ENCODE measurements around the gene CEP164. TPM values are rescaled to one million over a fixed set of nuclear protein-coding genes. Genes with fewer than 3 reads are reported as not detected.
"Not testable (repeated sequence)": the region's sequence is repeated elsewhere in the genome, so short reads cannot be mapped to it uniquely, and the experiment has no call there.

The CEP164 gene
- total RNA-seq, 2 experiments from 2014 or later, result 33.0 to 36.7 TPM

GRCh38 chr11:117396970-117397369 lies 69.3 kb downstream of the CEP164 start:
- H3K27me3 Mint-ChIP-seq, result no peaks in the 10 kb centered on the region
- no peak for ATAC-seq (ENCODE audit: poor library complexity)
- Histone ChIP-seq H3K9me3 (ENCODE audit: control insufficient read depth in 1 of 2, insufficient read depth in 1 of 2, low read length in 2 of 2) (peaks cover 7 to 16% of the 10 kb centered on the region in 2 experiments), H3K27ac (ENCODE audit: low read depth in 1 of 2, low read length in 2 of 2) (no peak overlapping the region), H3K36me3 (ENCODE audit: insufficient read depth, low read length) (peaks cover 60% of the 10 kb centered on the region), H3K27me3 (ENCODE audit: control insufficient read depth in 1 of 2, insufficient read depth in 2 of 2, low read length in 2 of 2) (no peaks in the 10 kb centered on the region), H3K4me3 (ENCODE audit: low read length) (no peak overlapping the region), H3K4me1 (ENCODE audit: insufficient read depth, low read length) (no peaks in the 10 kb centered on the region)
- H3K36me3 Mint-ChIP-seq (ENCODE audit: low read depth), result peaks cover 100% of the 10 kb centered on the region
- H3K4me1 Mint-ChIP-seq (ENCODE audit: low read depth), result no peaks in the 10 kb centered on the region
- DNase-seq, result no peak
- H3K27ac Mint-ChIP-seq, result no peak overlapping the region
- CTCF ChIA-PET, result no interaction called here
- no peak overlapping the region for H3K4me3 Mint-ChIP-seq
- H3K9me3 Mint-ChIP-seq, result peaks cover 6% of the 10 kb centered on the region
- POLR2A ChIA-PET, result no interaction called here
- TF ChIP-seq CTCF (IDR thresholded peaks at IDR 0.05), result no peak
- intact Hi-C loops (cut with DNase I, micrococcal nuclease), result no loop called here

- intact Hi-C loops (cut with DNase I, micrococcal nuclease); H3K4me1 ChIP-seq (ENCODE audit: insufficient read depth, low read length); H3K27me3 ChIP-seq (ENCODE audit: control insufficient read depth in 1 of 2, insufficient read depth in 2 of 2, low read length in 2 of 2); H3K4me3 Mint-ChIP-seq; H3K4me3 ChIP-seq (ENCODE audit: low read length); DNase-seq; H3K4me1 Mint-ChIP-seq (ENCODE audit: low read depth); CTCF ChIA-PET; H3K9me3 Mint-ChIP-seq; POLR2A ChIA-PET; H3K27ac ChIP-seq (ENCODE audit: low read depth in 1 of 2, low read length in 2 of 2); H3K27me3 Mint-ChIP-seq; H3K27ac Mint-ChIP-seq; ATAC-seq (ENCODE audit: poor library complexity): not testable (repeated sequence)
- H3K36me3 ChIP-seq (ENCODE audit: insufficient read depth, low read length), result peaks cover 44% of the 10 kb centered on the region
- peaks cover 100% of the 10 kb centered on the region for H3K36me3 Mint-ChIP-seq (ENCODE audit: low read depth)
- peaks cover 7 to 16% of the 10 kb centered on the region in 2 experiments for H3K9me3 ChIP-seq (ENCODE audit: control insufficient read depth in 1 of 2, insufficient read depth in 1 of 2, low read length in 2 of 2)
These were observed 71.0 kb downstream of the CEP164 start for GRCh38 chr11:117398618-117399017.

- POLR2A ChIA-PET; H3K27ac ChIP-seq (ENCODE audit: low read depth in 1 of 2, low read length in 2 of 2); H3K4me1 Mint-ChIP-seq (ENCODE audit: low read depth); H3K27me3 Mint-ChIP-seq; H3K9me3 Mint-ChIP-seq; intact Hi-C loops (cut with DNase I, micrococcal nuclease); H3K4me3 ChIP-seq (ENCODE audit: low read length); H3K27ac Mint-ChIP-seq; H3K4me3 Mint-ChIP-seq; H3K4me1 ChIP-seq (ENCODE audit: insufficient read depth, low read length); CTCF ChIA-PET; ATAC-seq (ENCODE audit: poor library complexity); DNase-seq; H3K27me3 ChIP-seq (ENCODE audit: control insufficient read depth in 1 of 2, insufficient read depth in 2 of 2, low read length in 2 of 2): not testable (repeated sequence)
- Histone ChIP-seq H3K36me3 (ENCODE audit: insufficient read depth, low read length) (peaks cover 37% of the 10 kb centered on the region), H3K9me3 (ENCODE audit: control insufficient read depth in 1 of 2, insufficient read depth in 1 of 2, low read length in 2 of 2) (peaks cover 7 to 16% of the 10 kb centered on the region in 2 experiments)
- H3K36me3 Mint-ChIP-seq (ENCODE audit: low read depth), result peaks cover 100% of the 10 kb centered on the region
These were observed 71.6 kb downstream of the CEP164 start for GRCh38 chr11:117399100-117399840.

- intact Hi-C loops (cut with DNase I, micrococcal nuclease); CTCF ChIA-PET; H3K9me3 Mint-ChIP-seq; H3K27ac Mint-ChIP-seq; H3K4me3 Mint-ChIP-seq; ATAC-seq (ENCODE audit: poor library complexity); H3K27me3 Mint-ChIP-seq; H3K4me1 ChIP-seq (ENCODE audit: insufficient read depth, low read length); H3K4me3 ChIP-seq (ENCODE audit: low read length); H3K27ac ChIP-seq (ENCODE audit: low read depth in 1 of 2, low read length in 2 of 2); H3K27me3 ChIP-seq (ENCODE audit: control insufficient read depth in 1 of 2, insufficient read depth in 2 of 2, low read length in 2 of 2); DNase-seq; H3K4me1 Mint-ChIP-seq (ENCODE audit: low read depth); POLR2A ChIA-PET: not testable (repeated sequence)
- H3K36me3 Mint-ChIP-seq (ENCODE audit: low read depth), result peaks cover 92% of the 10 kb centered on the region
- Histone ChIP-seq H3K9me3 (ENCODE audit: control insufficient read depth in 1 of 2, insufficient read depth in 1 of 2, low read length in 2 of 2) (peaks cover 10 to 13% of the 10 kb centered on the region in 2 experiments), H3K36me3 (ENCODE audit: insufficient read depth, low read length) (peaks cover 34% of the 10 kb centered on the region)
These were observed 78.2 kb downstream of the CEP164 start for GRCh38 chr11:117405898-117406297.
